ENCODE data around the gene MAST3.
A peak's percentile ranks its signal among the peaks of the same experiment; 100 is the strongest.

MAST3 gene

DNA sequence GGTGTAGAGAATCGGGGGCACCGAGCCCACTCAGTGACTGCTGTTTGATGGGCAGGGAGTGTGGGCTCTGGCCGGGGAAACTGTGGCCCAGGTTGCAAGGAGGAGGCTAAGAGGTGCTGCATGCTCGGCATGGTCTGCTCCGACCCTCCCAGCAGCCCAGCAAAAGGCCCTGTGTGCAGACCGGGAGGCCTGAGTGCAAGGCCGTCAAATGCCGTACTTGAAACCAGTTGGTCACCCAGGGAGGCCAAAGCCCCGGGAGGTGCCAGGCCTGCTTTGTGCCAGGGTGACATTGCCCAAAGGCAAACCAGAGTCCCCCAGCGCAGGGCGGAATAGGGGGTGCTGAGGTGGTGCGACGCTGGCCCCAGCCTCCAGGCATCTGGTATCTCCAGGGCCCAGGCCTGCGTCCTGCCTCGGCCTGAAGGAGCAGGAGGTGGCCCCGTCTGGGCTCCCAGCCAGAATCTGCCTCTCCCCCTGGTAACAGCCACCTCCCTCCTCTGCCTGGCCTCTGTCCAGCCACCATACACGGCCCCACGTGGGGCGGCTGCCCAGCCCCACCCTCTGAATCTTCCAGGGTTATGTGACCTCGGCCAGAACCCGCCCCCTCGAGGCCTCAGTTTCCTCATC, 59.4 kb downstream of the MAST3 start (continued):
- no peak for TF ChIP-seq ZNF677 (tag by site-specific recombination; IDR thresholded peaks at IDR 0.05)
- no peak for TF ChIP-seq ZNF202 (tag by site-specific recombination; IDR thresholded peaks at IDR 0.05; ENCODE audit: borderline replicate concordance)
- no peak for TF ChIP-seq ZNF561 (tag by site-specific recombination; IDR thresholded peaks at IDR 0.05; ENCODE audit: borderline replicate concordance)
- TF ChIP-seq ZXDB (tag by site-specific recombination; IDR thresholded peaks at IDR 0.05): no peak
- peak; percentile 86 for TF ChIP-seq KLF16 (tag by site-specific recombination; IDR thresholded peaks at IDR 0.05)
- no peak for TF ChIP-seq ZNF747 (tag by site-specific recombination; IDR thresholded peaks at IDR 0.05)
- no peak for TF ChIP-seq ZFP37 (tag by site-specific recombination; IDR thresholded peaks at IDR 0.05)
- no peak for TF ChIP-seq HOXD13 (CRISPR knock-in tag; IDR thresholded peaks at IDR 0.05; ENCODE audit: borderline replicate concordance)
- no peak for TF ChIP-seq AEBP2 (tag by site-specific recombination; IDR thresholded peaks at IDR 0.05; ENCODE audit: borderline replicate concordance)
- TF ChIP-seq ZNF664 (tag by site-specific recombination; IDR thresholded peaks at IDR 0.05): no peak
- TF ChIP-seq ZBTB6 (tag by site-specific recombination; IDR thresholded peaks at IDR 0.05): no peak
- TF ChIP-seq ZNF501 (tag by site-specific recombination; IDR thresholded peaks at IDR 0.05): no peak
- no peak for TF ChIP-seq ZNF76 (tag by site-specific recombination; IDR thresholded peaks at IDR 0.05; ENCODE audit: borderline replicate concordance, low read depth)
- TF ChIP-seq ZNF138 (tag by site-specific recombination; IDR thresholded peaks at IDR 0.05; ENCODE audit: borderline replicate concordance): no peak
- peak; percentile 76 for TF ChIP-seq ZNF692 (tag by site-specific recombination; IDR thresholded peaks at IDR 0.05)
- no peak for TF ChIP-seq ZNF114 (tag by site-specific recombination; IDR thresholded peaks at IDR 0.05)
- TF ChIP-seq KLF1 (tag by site-specific recombination; IDR thresholded peaks at IDR 0.05): peak; percentile 83
- TF ChIP-seq ZNF621 (tag by site-specific recombination; IDR thresholded peaks at IDR 0.05): no peak
- TF ChIP-seq YY1 (tag by site-specific recombination; IDR thresholded peaks at IDR 0.05): no peak
- TF ChIP-seq MZF1 (tag by site-specific recombination; IDR thresholded peaks at IDR 0.05; ENCODE audit: borderline replicate concordance): no peak
- TF ChIP-seq OSR2 (tag by site-specific recombination; IDR thresholded peaks at IDR 0.05): no peak
- no peak for TF ChIP-seq ZNF560 (tag by site-specific recombination; IDR thresholded peaks at IDR 0.05; ENCODE audit: borderline replicate concordance)
- no peak for TF ChIP-seq ZNF626 (tag by site-specific recombination; IDR thresholded peaks at IDR 0.05)
- no peak for TF ChIP-seq ZNF23 (tag by site-specific recombination; IDR thresholded peaks at IDR 0.05; ENCODE audit: borderline replicate concordance)
- no peak for TF ChIP-seq PRDM6 (tag by site-specific recombination; IDR thresholded peaks at IDR 0.05)
- no peak for TF ChIP-seq ZNF140 (tag by site-specific recombination; IDR thresholded peaks at IDR 0.05)
- no peak for TF ChIP-seq ZNF354C (tag by site-specific recombination; IDR thresholded peaks at IDR 0.05; ENCODE audit: borderline replicate concordance, low read depth)
- TF ChIP-seq FEZF1 (tag by site-specific recombination; IDR thresholded peaks at IDR 0.05): no peak
- TF ChIP-seq ATF2 (tag by site-specific recombination; IDR thresholded peaks at IDR 0.05; ENCODE audit: low read depth): no peak
- TF ChIP-seq ZNF324 (tag by site-specific recombination; IDR thresholded peaks at IDR 0.05): no peak
- no peak for TF ChIP-seq ZNF624 (tag by site-specific recombination; IDR thresholded peaks at IDR 0.05)
- peak; percentile 96 for TF ChIP-seq PATZ1 (tag by site-specific recombination; IDR thresholded peaks at IDR 0.05)

Data from HEK293 (cell line).